ENCODE data around the gene ELAC1. TPM values are rescaled to one million over a fixed set of nuclear protein-coding genes. Genes with fewer than 3 reads are reported as not detected.

The ELAC1 gene
- polyA plus RNA-seq, 1 donor (not counting 4 experiments of a cell fraction or from before 2014, with no cell fraction given): 8.3 TPM

GRCh38 chr18:51007790-51008139 lies 39.9 kb downstream of the ELAC1 start:
- H3K4me1 ChIP-seq (ENCODE audit: control insufficient read depth, extremely low read depth, insufficient read depth, low read length): peaks cover 3% of the 10 kb centered on the region
- H3K79me2 ChIP-seq (ENCODE audit: control insufficient read depth, insufficient read depth, low read length): no peaks in the 10 kb centered on the region
- H3K9me3 ChIP-seq (ENCODE audit: control insufficient read depth, low read depth, low read length): no peaks in the 10 kb centered on the region
- TF ChIP-seq CTCF (optimal IDR thresholded peaks at IDR 0.05 in 1 of 3, IDR thresholded peaks at IDR 0.05 in 1 of 3, conservative IDR thresholded peaks at IDR 0.05 in 1 of 3; ENCODE audit: extremely low read depth in 1 of 3, insufficient read depth in 2 of 3, low read length in 3 of 3) (no peak), EZH2 (IDR thresholded peaks at IDR 0.05; ENCODE audit: low read length) (no peak)
- no peaks in the 10 kb centered on the region for H3K36me3 ChIP-seq (ENCODE audit: control insufficient read depth in 2 of 2, extremely low read depth in 1 of 2, insufficient read depth in 2 of 2, low read length in 2 of 2)
- no peak overlapping the region for H2AFZ ChIP-seq (ENCODE audit: control insufficient read depth, low read length)
- H3K4me3 ChIP-seq (ENCODE audit: control insufficient read depth in 2 of 3, extremely low read depth in 1 of 3, insufficient read depth in 2 of 3, low read depth in 1 of 3, low read length in 3 of 3): no peak overlapping the region
- H4K20me1 ChIP-seq (ENCODE audit: control insufficient read depth, extremely low read depth, insufficient read depth, low read length): no peaks in the 10 kb centered on the region
- H3K9me1 ChIP-seq (ENCODE audit: control insufficient read depth, extremely low read depth, insufficient read depth, low read length): no peaks in the 10 kb centered on the region
- DNase-seq (ENCODE audit: low read depth, low spot score) (no peak), FAIRE-seq (no peak)
- no peaks in the 10 kb centered on the region for H3K27me3 ChIP-seq (ENCODE audit: control insufficient read depth, extremely low read depth, insufficient read depth, low read length)
- H3K9ac ChIP-seq (ENCODE audit: control insufficient read depth, extremely low read depth, insufficient read depth, low read length): no peak overlapping the region
- H3K27ac ChIP-seq (ENCODE audit: control insufficient read depth, insufficient read depth, low read length): no peak overlapping the region
- H3K4me2 ChIP-seq (ENCODE audit: control insufficient read depth, extremely low read depth, insufficient read depth, low read depth, low read length): no peak overlapping the region
- dilution Hi-C loops (cut with MboI; ENCODE audit: extremely low pct_ligation_motif_present, low sequenced_read_pairs): no loop called here

GRCh38 chr18:51009072-51009471 lies 41.2 kb downstream of the ELAC1 start:
- Histone ChIP-seq H3K4me1 (ENCODE audit: control insufficient read depth, extremely low read depth, insufficient read depth, low read length) (peaks cover 3% of the 10 kb centered on the region), H3K36me3 (ENCODE audit: control insufficient read depth in 2 of 2, extremely low read depth in 1 of 2, insufficient read depth in 2 of 2, low read length in 2 of 2) (no peaks in the 10 kb centered on the region), H3K27ac (ENCODE audit: control insufficient read depth, insufficient read depth, low read length) (no peak overlapping the region), H3K9me3 (ENCODE audit: control insufficient read depth, low read depth, low read length) (no peaks in the 10 kb centered on the region), H3K27me3 (ENCODE audit: control insufficient read depth, extremely low read depth, insufficient read depth, low read length) (no peaks in the 10 kb centered on the region), H2AFZ (ENCODE audit: control insufficient read depth, low read length) (no peak overlapping the region), H3K9me1 (ENCODE audit: control insufficient read depth, extremely low read depth, insufficient read depth, low read length) (no peaks in the 10 kb centered on the region), H4K20me1 (ENCODE audit: control insufficient read depth, extremely low read depth, insufficient read depth, low read length) (no peaks in the 10 kb centered on the region), H3K9ac (ENCODE audit: control insufficient read depth, extremely low read depth, insufficient read depth, low read length) (no peak overlapping the region), H3K4me3 (ENCODE audit: control insufficient read depth in 2 of 3, extremely low read depth in 1 of 3, insufficient read depth in 2 of 3, low read depth in 1 of 3, low read length in 3 of 3) (no peak overlapping the region), H3K4me2 (ENCODE audit: control insufficient read depth, extremely low read depth, insufficient read depth, low read depth, low read length) (no peak overlapping the region), H3K79me2 (ENCODE audit: control insufficient read depth, insufficient read depth, low read length) (no peaks in the 10 kb centered on the region)
- DNase-seq (ENCODE audit: low read depth, low spot score) (no peak), FAIRE-seq (peak; percentile 70)
- TF ChIP-seq CTCF (optimal IDR thresholded peaks at IDR 0.05 in 1 of 3, IDR thresholded peaks at IDR 0.05 in 1 of 3, conservative IDR thresholded peaks at IDR 0.05 in 1 of 3; ENCODE audit: extremely low read depth in 1 of 3, insufficient read depth in 2 of 3, low read length in 3 of 3): no peak
- dilution Hi-C loops (cut with MboI; ENCODE audit: extremely low pct_ligation_motif_present, low sequenced_read_pairs): no loop called here
